A549 (cell line): ENCODE data around the gene GGPS1.

Experiments used
- ESRRA ChIP-seq: fragments of 150-350 bp; IDR thresholded peaks from 2 replicates; pipeline ENCODE4 v1.6.1; 2014; ENCODE audit warnings: mild to moderate bottlenecking, low read length, borderline replicate concordance
- POLR2A ChIP-seq: IDR thresholded peaks from 2 replicates; pipeline ENCODE4 v1.6.1; 2012; ENCODE audit warnings: mild to moderate bottlenecking, low read length
- POLR2AphosphoS2 ChIP-seq: conservative IDR thresholded peaks from 2 replicates; pipeline ENCODE4 v1.6.1; 2012; ENCODE audit warnings: low read length, improper control_type of control experiment, inconsistent platforms
- RAD21 ChIP-seq, 2 experiments: fragments of >200 bp in 1 of 2; sonication (Bioruptor Twin) in 1 of 2; formaldehyde crosslinking in 1 of 2; IDR thresholded peaks in 1 of 2; conservative IDR thresholded peaks in 1 of 2; 2 replicates in 1 of 2; 3 replicates in 1 of 2; pipeline ENCODE4 v1.6.1; 2012 to 2018; ENCODE audit warnings: inconsistent platforms in 1 of 2
- RNF2 ChIP-seq: fragments of 200-600 bp; sonication (generic); IDR thresholded peaks from 2 replicates; pipeline ENCODE4 v1.6.1; 2016; ENCODE audit warnings: low read depth, mild to moderate bottlenecking, antibody characterized with exemption, moderate library complexity, borderline replicate concordance
- TF ChIP-seq, protein P1 (sequence below): fragments of >200 bp; sonication (Bioruptor Twin); formaldehyde crosslinking; IDR thresholded peaks from 3 replicates; pipeline ENCODE4 v1.5.1; 2016
- TF ChIP-seq, protein P2 (sequence below): IDR thresholded peaks from 2 replicates; pipeline ENCODE4 v1.6.1; 2012
- TF ChIP-seq, protein P3 (sequence below): fragments of >200 bp; sonication (Bioruptor Twin); formaldehyde crosslinking; IDR thresholded peaks from 3 replicates; pipeline ENCODE4 v1.6.1; 2016
- TF ChIP-seq, protein P4 (sequence below): fragments of 200-600 bp; sonication (generic); IDR thresholded peaks from 2 replicates; pipeline ENCODE4 v1.6.1; 2016; ENCODE audit warnings: antibody characterized with exemption, mild to moderate bottlenecking, moderate library complexity

DNA sequence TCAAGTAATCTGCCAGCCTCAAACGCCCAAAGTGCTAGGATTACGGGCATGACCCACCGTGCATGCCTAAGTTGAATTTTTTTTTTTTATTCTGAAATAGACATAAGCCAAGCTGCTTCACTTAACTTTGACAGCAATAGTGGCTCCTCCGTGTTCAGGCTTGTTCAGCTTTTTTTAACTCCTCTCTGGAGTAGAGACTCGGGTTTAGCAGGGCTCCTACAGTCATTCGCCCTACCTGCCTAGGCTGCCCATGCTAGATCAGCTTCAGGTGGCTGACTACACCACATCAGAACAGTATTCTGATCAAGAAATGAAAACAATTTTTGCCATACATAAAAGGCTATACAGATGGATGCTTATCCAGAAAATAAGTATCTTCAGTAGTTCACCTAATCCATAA is 15.1 kb upstream of the GGPS1 start:
- TF ChIP-seq, protein P1, sequence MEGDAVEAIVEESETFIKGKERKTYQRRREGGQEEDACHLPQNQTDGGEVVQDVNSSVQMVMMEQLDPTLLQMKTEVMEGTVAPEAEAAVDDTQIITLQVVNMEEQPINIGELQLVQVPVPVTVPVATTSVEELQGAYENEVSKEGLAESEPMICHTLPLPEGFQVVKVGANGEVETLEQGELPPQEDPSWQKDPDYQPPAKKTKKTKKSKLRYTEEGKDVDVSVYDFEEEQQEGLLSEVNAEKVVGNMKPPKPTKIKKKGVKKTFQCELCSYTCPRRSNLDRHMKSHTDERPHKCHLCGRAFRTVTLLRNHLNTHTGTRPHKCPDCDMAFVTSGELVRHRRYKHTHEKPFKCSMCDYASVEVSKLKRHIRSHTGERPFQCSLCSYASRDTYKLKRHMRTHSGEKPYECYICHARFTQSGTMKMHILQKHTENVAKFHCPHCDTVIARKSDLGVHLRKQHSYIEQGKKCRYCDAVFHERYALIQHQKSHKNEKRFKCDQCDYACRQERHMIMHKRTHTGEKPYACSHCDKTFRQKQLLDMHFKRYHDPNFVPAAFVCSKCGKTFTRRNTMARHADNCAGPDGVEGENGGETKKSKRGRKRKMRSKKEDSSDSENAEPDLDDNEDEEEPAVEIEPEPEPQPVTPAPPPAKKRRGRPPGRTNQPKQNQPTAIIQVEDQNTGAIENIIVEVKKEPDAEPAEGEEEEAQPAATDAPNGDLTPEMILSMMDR: no peak
- no peak for TF ChIP-seq POLR2A
- TF ChIP-seq, protein P2, sequence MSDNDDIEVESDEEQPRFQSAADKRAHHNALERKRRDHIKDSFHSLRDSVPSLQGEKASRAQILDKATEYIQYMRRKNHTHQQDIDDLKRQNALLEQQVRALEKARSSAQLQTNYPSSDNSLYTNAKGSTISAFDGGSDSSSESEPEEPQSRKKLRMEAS: no peak
- TF ChIP-seq, protein P3, sequence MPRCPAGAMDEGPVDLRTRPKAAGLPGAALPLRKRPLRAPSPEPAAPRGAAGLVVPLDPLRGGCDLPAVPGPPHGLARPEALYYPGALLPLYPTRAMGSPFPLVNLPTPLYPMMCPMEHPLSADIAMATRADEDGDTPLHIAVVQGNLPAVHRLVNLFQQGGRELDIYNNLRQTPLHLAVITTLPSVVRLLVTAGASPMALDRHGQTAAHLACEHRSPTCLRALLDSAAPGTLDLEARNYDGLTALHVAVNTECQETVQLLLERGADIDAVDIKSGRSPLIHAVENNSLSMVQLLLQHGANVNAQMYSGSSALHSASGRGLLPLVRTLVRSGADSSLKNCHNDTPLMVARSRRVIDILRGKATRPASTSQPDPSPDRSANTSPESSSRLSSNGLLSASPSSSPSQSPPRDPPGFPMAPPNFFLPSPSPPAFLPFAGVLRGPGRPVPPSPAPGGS: no peak
- TF ChIP-seq, protein P4, sequence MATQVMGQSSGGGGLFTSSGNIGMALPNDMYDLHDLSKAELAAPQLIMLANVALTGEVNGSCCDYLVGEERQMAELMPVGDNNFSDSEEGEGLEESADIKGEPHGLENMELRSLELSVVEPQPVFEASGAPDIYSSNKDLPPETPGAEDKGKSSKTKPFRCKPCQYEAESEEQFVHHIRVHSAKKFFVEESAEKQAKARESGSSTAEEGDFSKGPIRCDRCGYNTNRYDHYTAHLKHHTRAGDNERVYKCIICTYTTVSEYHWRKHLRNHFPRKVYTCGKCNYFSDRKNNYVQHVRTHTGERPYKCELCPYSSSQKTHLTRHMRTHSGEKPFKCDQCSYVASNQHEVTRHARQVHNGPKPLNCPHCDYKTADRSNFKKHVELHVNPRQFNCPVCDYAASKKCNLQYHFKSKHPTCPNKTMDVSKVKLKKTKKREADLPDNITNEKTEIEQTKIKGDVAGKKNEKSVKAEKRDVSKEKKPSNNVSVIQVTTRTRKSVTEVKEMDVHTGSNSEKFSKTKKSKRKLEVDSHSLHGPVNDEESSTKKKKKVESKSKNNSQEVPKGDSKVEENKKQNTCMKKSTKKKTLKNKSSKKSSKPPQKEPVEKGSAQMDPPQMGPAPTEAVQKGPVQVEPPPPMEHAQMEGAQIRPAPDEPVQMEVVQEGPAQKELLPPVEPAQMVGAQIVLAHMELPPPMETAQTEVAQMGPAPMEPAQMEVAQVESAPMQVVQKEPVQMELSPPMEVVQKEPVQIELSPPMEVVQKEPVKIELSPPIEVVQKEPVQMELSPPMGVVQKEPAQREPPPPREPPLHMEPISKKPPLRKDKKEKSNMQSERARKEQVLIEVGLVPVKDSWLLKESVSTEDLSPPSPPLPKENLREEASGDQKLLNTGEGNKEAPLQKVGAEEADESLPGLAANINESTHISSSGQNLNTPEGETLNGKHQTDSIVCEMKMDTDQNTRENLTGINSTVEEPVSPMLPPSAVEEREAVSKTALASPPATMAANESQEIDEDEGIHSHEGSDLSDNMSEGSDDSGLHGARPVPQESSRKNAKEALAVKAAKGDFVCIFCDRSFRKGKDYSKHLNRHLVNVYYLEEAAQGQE: no peak
- TF ChIP-seq ESRRA: no peak
- TF ChIP-seq RAD21 (conservative IDR thresholded peaks at IDR 0.05 in 1 of 2, IDR thresholded peaks at IDR 0.05 in 1 of 2): no peak
- no peak for TF ChIP-seq RNF2
- no peak for TF ChIP-seq POLR2AphosphoS2
